Activated naive CD4-positive, alpha-beta T cell treated with anti-CD3 and anti-CD28 coated beads for 36 hours (primary cell): ENCODE results near the gene MAP2K2. TPM values are rescaled to one million over a fixed set of nuclear protein-coding genes. Genes with fewer than 3 reads are reported as not detected.
"Not testable (repeated sequence)": the region's sequence is repeated elsewhere in the genome, so short reads cannot be mapped to it uniquely, and the experiment has no call there.

Experiments
- CTCF ChIA-PET: fragments of 350-600 bp; sonication (Branson Sonifier 250); formaldehyde crosslinking; loops from one replicate; lab custom pipeline; 2021; ENCODE audit warnings: antibody characterized with exemption; lab: Charles Lee
- DNase-seq: peaks from one replicate; pipeline ENCODE4 v3.0.0-alpha.2; 2020
- H3K27ac Mint-ChIP-seq: one replicate; pipeline ENCODE4 v1.8.0; 2021; ENCODE audit warnings: mild to moderate bottlenecking, mixed read lengths
- H3K27me3 Mint-ChIP-seq: one replicate; pipeline ENCODE4 v1.8.0; 2021; ENCODE audit warnings: low read depth, mixed read lengths
- H3K36me3 Mint-ChIP-seq: one replicate; pipeline ENCODE4 v1.8.0; 2021; ENCODE audit warnings: low read depth, mixed read lengths
- H3K4me1 Mint-ChIP-seq: one replicate; pipeline ENCODE4 v1.8.0; 2021; ENCODE audit warnings: low read depth, mixed read lengths
- H3K4me3 Mint-ChIP-seq: one replicate; pipeline ENCODE4 v1.8.0; 2021; ENCODE audit warnings: mild to moderate bottlenecking, moderate library complexity, mixed read lengths
- H3K9me3 Mint-ChIP-seq: one replicate; pipeline ENCODE4 v1.8.0; 2021; ENCODE audit warnings: mixed read lengths
- intact Hi-C: fragments of 100-400 bp; cut with micrococcal nuclease; formaldehyde crosslinking; loops from one replicate; pipeline ENCODE4 v1.15.1; 2023
- total RNA-seq, 2 experiments: library from RNA; stranded (reverse); gene quantifications; one replicate each; pipeline ENCODE4 v1.2.3, GENCODE V29; 2021

Gene MAP2K2
- total RNA-seq, 2 experiments from 2014 or later: 101 to 103 TPM

GRCh38 chr19:4127322-4127721, 3.4 kb upstream of the MAP2K2 start:
- H3K9me3 Mint-ChIP-seq, intact Hi-C loops, H3K27ac Mint-ChIP-seq, H3K36me3 Mint-ChIP-seq, DNase-seq, H3K27me3 Mint-ChIP-seq, H3K4me3 Mint-ChIP-seq: not testable (repeated sequence)
- peaks cover 17% of the 10 kb centered on the region for H3K4me1 Mint-ChIP-seq
- CTCF ChIA-PET: interaction anchor here (0.6 to 2.7 kb wide), 2 partner anchors 12 to 432 kb away, joined by 3 to 11 read pairs; no protein-coding TSS in a partner anchor

DNA sequence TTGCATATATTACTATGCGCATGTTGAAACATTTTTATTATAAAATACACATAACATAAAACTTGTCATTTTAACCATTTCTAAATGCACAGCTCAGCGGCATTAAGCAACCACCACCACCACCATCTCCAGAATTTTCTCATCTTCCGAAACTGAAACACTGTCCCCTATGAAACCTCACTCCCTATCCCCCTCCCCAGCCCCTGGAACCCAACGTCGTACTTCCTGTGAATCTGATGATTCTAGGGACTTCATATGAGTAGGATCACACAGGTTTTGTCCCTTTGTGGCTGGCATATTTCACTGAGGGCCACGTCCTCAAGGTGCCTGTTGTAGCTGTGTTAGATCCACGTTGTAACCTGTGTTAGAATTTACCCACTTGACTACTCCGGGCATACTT, 716 bp upstream of the MAP2K2 start:
- Mint-ChIP-seq H3K27ac (peak overlapping the region; percentile 69), H3K36me3 (no peaks in the 10 kb centered on the region), H3K4me1 (peaks cover 23% of the 10 kb centered on the region), H3K27me3 (no peaks in the 10 kb centered on the region), H3K9me3 (no peaks in the 10 kb centered on the region), H3K4me3 (peak overlapping the region; percentile 71)
- CTCF ChIA-PET: interaction anchor here (0.9 kb wide), 1 partner anchor 15 kb away, joined by 4 read pairs; no protein-coding TSS in a partner anchor
- DNase-seq: no peak
- intact Hi-C loops: loop anchor here (1.0 to 5.0 kb wide), 4 partner anchors 58 to 362 kb away; partner anchors contain the start of genes EEF2, MRPL54, PIAS4 and ZBTB7A

- no peak for DNase-seq
- Mint-ChIP-seq H3K36me3 (no peaks in the 10 kb centered on the region), H3K9me3 (no peaks in the 10 kb centered on the region), H3K27ac (peak overlapping the region; percentile 84), H3K27me3 (no peaks in the 10 kb centered on the region), H3K4me1 (peaks cover 24% of the 10 kb centered on the region), H3K4me3 (peak overlapping the region; percentile 85)
- CTCF ChIA-PET: no interaction called here
- intact Hi-C loops: loop anchor here (5.0 kb wide), 2 partner anchors 115 to 135 kb away; partner anchors contain the start of genes EEF2 and PIAS4
Measured at GRCh38 chr19:4122480-4122879, 1.4 kb downstream of the MAP2K2 start.

GRCh38 chr19:4121815-4122214, 2.1 kb downstream of the MAP2K2 start:
- no peaks in the 10 kb centered on the region for H3K27me3 Mint-ChIP-seq

DNA sequence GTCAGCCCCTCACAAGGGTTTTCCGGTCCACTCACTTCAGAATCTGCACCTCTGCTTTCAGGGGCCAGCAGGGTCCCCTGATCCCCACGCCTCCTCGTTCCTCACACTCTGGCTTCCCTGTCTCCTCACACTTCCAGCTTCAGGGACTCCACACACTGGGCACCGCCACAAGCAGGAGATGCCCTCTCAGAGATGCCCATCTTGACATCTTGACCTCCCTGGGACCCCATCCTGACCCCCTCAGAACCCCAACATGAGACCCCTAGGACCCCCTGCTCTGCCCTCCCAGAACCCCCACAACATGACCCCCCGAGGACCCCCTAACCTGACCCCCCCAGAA, 2.7 kb downstream of the MAP2K2 start:
- CTCF ChIA-PET: no interaction called here

More at GRCh38 chr19:4121815-4122214, 2.1 kb downstream of the MAP2K2 start:
- no peak for DNase-seq
- Mint-ChIP-seq H3K4me3 (no peak overlapping the region), H3K36me3 (no peaks in the 10 kb centered on the region), H3K4me1 (peaks cover 26% of the 10 kb centered on the region), H3K9me3 (no peaks in the 10 kb centered on the region), H3K27ac (no peak overlapping the region)
- intact Hi-C loops: loop anchor here (5.0 kb wide), 2 partner anchors 115 to 135 kb away; partner anchors contain the start of genes EEF2 and PIAS4
- CTCF ChIA-PET: no interaction called here

GRCh38 chr19:4120559-4121272, 3.2 kb downstream of the MAP2K2 start:
- no peak for DNase-seq
- H3K36me3 Mint-ChIP-seq: peaks cover 2% of the 10 kb centered on the region
- no peaks in the 10 kb centered on the region for H3K27me3 Mint-ChIP-seq
- intact Hi-C loops: loop anchor here (5.0 kb wide), 2 partner anchors 113 to 133 kb away; partner anchors contain the start of genes EEF2 and PIAS4
- no peak overlapping the region for H3K4me3 Mint-ChIP-seq
- H3K9me3 Mint-ChIP-seq: no peaks in the 10 kb centered on the region
- CTCF ChIA-PET: no interaction called here
- H3K4me1 Mint-ChIP-seq: peaks cover 32% of the 10 kb centered on the region
- no peak overlapping the region for H3K27ac Mint-ChIP-seq

More for the DNA sequence above, 2.7 kb downstream of the MAP2K2 start:
- H3K27me3 Mint-ChIP-seq: no peaks in the 10 kb centered on the region
- H3K4me3 Mint-ChIP-seq: no peak overlapping the region
- H3K4me1 Mint-ChIP-seq: peaks cover 29% of the 10 kb centered on the region
- H3K9me3 Mint-ChIP-seq: no peaks in the 10 kb centered on the region
- intact Hi-C loops: loop anchor here (5.0 kb wide), 2 partner anchors 114 to 134 kb away; partner anchors contain the start of genes EEF2 and PIAS4
- peaks cover 2% of the 10 kb centered on the region for H3K36me3 Mint-ChIP-seq
- H3K27ac Mint-ChIP-seq: no peak overlapping the region
- no peak for DNase-seq

GRCh38 chr19:4119763-4120162, 4.2 kb downstream of the MAP2K2 start:
- H3K27ac Mint-ChIP-seq: no peak overlapping the region
- CTCF ChIA-PET: interaction anchor here (0.8 kb wide), 1 partner anchor 20 kb away, joined by 3 read pairs; no protein-coding TSS in a partner anchor
- peaks cover 38% of the 10 kb centered on the region for H3K4me1 Mint-ChIP-seq

DNA sequence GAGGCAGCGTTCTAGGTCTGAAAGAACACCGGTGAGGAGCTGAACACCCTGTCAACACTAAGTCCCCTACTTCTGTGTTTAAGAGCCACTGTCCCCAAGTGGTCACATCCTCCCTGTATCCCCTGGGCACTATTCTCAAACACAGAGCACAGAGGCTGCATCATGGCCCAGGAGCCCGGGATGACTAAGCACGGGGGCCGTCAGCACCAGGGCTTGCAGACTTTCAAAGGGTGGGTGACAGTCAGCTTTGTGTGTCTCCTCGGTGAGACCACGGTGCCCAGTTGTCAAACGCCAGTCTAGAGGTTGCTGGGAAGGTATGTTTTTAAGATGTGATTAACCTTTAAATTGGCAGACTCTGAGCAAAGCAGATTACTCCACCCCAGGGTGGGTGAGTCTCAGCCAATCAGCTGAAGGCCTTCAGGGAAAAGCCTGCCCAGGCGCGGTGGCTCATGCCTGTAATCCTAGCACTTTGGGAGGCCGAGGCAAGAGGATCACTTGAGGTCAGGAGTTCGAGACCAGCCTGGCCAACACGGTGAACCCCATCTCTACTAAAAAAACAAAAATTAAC, 8.0 kb downstream of the MAP2K2 start:
- DNase-seq: no peak
- no peak overlapping the region for H3K4me3 Mint-ChIP-seq

More at GRCh38 chr19:4119763-4120162, 4.2 kb downstream of the MAP2K2 start:
- intact Hi-C loops: loop anchor here (5.0 kb wide), 2 partner anchors 112 to 132 kb away; partner anchors contain the start of genes EEF2 and PIAS4
- no peak overlapping the region for H3K4me3 Mint-ChIP-seq
- no peak for DNase-seq
- H3K27me3 Mint-ChIP-seq: no peaks in the 10 kb centered on the region
- H3K36me3 Mint-ChIP-seq: peaks cover 2% of the 10 kb centered on the region
- H3K9me3 Mint-ChIP-seq: no peaks in the 10 kb centered on the region

DNA sequence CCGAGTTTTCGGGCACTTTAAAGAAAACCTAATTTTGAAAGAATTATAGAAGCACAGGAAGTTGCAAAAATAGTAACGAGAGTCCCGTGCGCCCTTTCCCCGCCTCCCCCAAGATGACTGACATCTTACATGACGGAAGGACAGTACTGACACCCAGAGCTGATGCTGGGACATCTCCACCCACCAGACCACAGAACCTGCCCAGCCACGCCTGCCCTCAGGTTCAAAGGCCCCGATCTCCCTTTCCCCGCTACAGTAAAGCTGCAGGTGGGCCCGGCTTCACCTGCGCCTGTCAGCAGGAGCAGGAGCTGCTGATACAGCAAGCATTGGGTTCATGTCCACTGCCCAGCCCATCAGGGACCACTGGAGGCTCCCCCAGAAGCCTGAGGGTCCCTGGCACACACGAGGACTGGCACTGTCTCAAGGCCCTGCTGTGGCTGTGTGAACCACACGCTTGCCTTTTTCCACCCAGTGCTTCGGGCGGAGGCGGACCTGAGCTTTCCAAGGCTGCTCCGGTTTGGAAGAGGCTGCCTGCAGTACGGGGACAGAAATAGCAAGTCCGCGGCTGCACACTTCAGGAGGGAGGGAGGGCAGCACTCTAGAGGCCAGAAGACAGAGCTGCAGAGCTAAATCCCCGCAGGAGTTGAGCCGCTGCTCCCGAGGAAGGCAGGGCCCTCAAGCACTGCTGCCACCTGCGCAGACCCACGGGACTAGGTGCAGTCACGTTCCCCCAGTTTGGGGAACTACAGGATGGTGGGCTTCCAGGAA, 8.7 kb downstream of the MAP2K2 start:
- Mint-ChIP-seq H3K9me3 (no peaks in the 10 kb centered on the region), H3K4me3 (no peak overlapping the region), H3K27me3 (no peaks in the 10 kb centered on the region), H3K36me3 (peaks cover 19% of the 10 kb centered on the region), H3K4me1 (peaks cover 27% of the 10 kb centered on the region), H3K27ac (peak overlapping the region; percentile 70)
- peak; percentile 83 for DNase-seq
- intact Hi-C loops: no loop called here
- CTCF ChIA-PET: interaction anchor here (1.0 to 1.6 kb wide), 2 partner anchors 22 to 24 kb away, joined by 4 to 5 read pairs; no protein-coding TSS in a partner anchor

More for the DNA sequence above, 8.0 kb downstream of the MAP2K2 start:
- intact Hi-C loops: no loop called here
- CTCF ChIA-PET: interaction anchor here (0.8 to 1.6 kb wide), 3 partner anchors 23 to 130 kb away, joined by 3 to 5 read pairs (median 4); partner anchors contain the start of gene EEF2
- Mint-ChIP-seq H3K36me3 (peaks cover 15% of the 10 kb centered on the region), H3K27me3 (no peaks in the 10 kb centered on the region), H3K27ac (peak overlapping the region; percentile 70), H3K4me1 (peaks cover 26% of the 10 kb centered on the region), H3K9me3 (no peaks in the 10 kb centered on the region)

DNA sequence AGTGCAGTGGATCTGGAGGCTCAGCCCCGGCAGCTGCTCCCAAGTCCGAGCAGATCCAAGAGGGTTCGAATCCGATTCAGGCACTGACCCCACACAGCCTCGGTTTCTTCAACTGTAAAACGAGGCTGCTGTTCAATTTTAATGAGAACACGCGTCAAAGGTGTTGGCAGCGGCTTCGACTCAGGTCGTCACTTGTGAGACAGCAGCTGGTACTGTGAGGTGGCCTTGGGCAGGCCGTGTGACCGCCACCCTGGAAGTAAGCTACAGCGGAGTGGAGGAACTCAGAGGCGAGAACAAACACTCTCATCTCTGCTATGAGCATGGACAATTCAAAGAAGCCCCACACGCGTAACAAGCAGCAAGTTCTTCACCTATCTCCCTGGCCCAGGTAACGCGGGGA, 9.7 kb downstream of the MAP2K2 start:
- H3K27ac Mint-ChIP-seq: no peak overlapping the region
- CTCF ChIA-PET: interaction anchor here (0.6 to 0.8 kb wide), 2 partner anchors 10 to 126 kb away, joined by 3 read pairs; no protein-coding TSS in a partner anchor
- no peak for DNase-seq
- H3K4me1 Mint-ChIP-seq: peaks cover 34% of the 10 kb centered on the region
- peaks cover 25% of the 10 kb centered on the region for H3K36me3 Mint-ChIP-seq
- intact Hi-C loops: no loop called here
- no peaks in the 10 kb centered on the region for H3K27me3 Mint-ChIP-seq
- H3K4me3 Mint-ChIP-seq: no peak overlapping the region
- H3K9me3 Mint-ChIP-seq: no peaks in the 10 kb centered on the region

DNA sequence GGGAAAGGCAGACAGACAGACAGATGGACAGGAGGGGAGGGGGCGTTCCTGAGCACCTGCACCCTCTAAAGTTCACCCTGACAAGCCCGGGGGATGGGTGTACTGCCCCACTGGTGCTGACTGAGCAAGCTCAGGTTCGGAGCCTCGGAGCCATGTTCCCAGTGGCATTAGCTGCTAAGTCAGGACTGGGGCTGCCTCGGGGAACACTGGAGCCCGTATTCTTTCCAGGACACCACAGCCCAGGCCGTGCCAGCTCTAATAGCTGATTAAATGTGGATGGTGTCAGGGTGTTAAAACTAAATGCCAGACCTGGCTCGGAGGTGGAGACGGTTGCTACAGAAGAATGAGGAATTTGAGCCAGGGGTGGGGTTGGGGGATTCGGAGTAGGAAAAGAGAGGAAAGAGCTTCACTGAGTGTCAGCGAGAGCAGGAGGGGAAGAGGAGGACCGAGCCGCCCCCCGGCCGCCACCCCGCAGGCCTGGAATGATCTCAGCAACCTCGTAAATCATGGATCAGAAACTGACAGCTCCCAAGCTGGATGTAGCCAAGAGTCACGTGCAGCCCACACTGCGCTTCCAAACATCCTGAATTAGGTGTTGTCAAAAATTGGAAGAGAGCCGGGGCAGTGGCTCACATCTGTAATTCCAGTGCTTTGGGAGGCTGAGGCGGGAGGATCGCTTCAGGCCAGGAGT, 10.4 kb downstream of the MAP2K2 start:
- CTCF ChIA-PET: interaction anchor here (0.6 to 0.8 kb wide), 3 partner anchors 9 to 127 kb away, joined by 3 to 6 read pairs (median 3); no protein-coding TSS in a partner anchor
- Mint-ChIP-seq H3K9me3 (no peaks in the 10 kb centered on the region), H3K36me3 (peaks cover 27% of the 10 kb centered on the region), H3K4me1 (peaks cover 40% of the 10 kb centered on the region), H3K4me3 (no peak overlapping the region), H3K27ac (no peak overlapping the region), H3K27me3 (no peaks in the 10 kb centered on the region)
- DNase-seq: no peak
- intact Hi-C loops: no loop called here
